ENCODE measurements around the gene KANK3. TPM values are rescaled to one million over a fixed set of nuclear protein-coding genes. Genes with fewer than 3 reads are reported as not detected.
A peak's percentile ranks its signal among the peaks of the same experiment; 100 is the strongest.
"Not testable (repeated sequence)": the region's sequence is repeated elsewhere in the genome, so short reads cannot be mapped to it uniquely, and the experiment has no call there.

KANK3 gene
- polyA plus RNA-seq, 4 donors, result 1.3 to 13.0 (median 4.2) TPM

DNA sequence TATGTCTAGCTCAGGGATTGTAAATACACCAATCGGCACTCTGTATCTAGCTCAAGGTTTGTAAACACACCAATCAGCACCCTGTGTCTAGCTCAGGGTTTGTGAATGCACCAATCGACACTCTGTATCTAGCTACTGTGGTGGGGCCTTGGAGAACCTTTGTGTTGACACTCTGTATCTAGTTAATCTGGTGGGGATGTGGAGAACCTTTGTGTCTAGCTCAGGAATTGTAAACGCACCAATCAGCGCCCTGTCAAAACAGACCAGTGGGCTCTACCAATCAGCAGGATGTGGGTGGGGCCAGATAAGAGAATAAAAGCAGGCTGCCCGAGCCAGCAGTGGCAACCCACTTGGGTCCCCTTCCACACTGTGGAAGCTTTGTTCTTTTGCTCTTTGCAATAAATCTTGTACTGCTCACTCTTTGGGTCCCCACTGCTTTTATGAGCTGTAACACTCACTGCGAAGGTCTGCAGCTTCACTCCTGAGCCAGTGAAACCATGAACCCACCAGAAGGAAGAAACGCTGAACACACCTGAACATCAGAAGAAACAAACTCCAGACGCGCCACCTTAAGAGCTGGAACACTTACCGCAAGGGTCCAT lies 33.4 kb upstream of the KANK3 start:
- not testable (repeated sequence) for H3K9me3 ChIP-seq (ENCODE audit: control insufficient read depth in 2 of 2, insufficient read depth in 1 of 2, low read depth in 1 of 2, low read length in 1 of 2); H3K27me3 ChIP-seq (ENCODE audit: control insufficient read depth in 3 of 3, insufficient read depth in 3 of 3, low read length in 3 of 3); DNase-seq; H3K4me1 ChIP-seq (ENCODE audit: control insufficient read depth in 3 of 3, insufficient read depth in 2 of 3, low read depth in 1 of 3, low read length in 2 of 3); FAIRE-seq; H3K4me3 ChIP-seq (ENCODE audit: low read depth in 1 of 3, low read length in 3 of 3); H3K27ac ChIP-seq (ENCODE audit: low read depth in 1 of 3, low read length in 2 of 3); H3K36me3 ChIP-seq (ENCODE audit: control insufficient read depth in 3 of 3, insufficient read depth in 2 of 3, low read depth in 1 of 3, low read length in 3 of 3)
- 83 to 87% (median 85%) methylated on average over 9 to 10 of the region's 10 CpGs for WGBS, 3 donors

DNA sequence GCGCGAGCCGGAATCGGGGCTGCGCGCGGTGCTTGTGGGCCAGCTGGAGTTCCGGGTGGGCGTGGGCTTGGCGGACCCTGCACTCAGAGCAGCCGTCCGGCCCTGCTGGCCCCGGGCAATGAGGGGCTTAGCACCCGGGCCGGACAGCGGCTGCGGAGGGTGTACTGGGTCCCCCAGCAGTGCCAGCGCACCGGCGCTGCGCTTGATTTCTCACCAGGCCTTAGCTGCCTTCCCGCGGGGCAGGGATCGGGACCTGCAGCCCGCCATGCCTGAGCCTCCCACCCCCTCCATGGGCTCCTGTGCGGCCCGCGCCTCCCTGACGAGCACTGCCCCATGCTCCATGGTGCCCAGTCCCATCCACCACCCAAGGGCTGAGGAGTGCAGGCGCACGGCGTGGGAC lies 32.7 kb upstream of the KANK3 start:
- H3K27me3 ChIP-seq (ENCODE audit: control insufficient read depth in 3 of 3, insufficient read depth in 3 of 3, low read length in 3 of 3); H3K4me3 ChIP-seq (ENCODE audit: low read depth in 1 of 3, low read length in 3 of 3); FAIRE-seq; DNase-seq; H3K4me1 ChIP-seq (ENCODE audit: control insufficient read depth in 3 of 3, insufficient read depth in 2 of 3, low read depth in 1 of 3, low read length in 2 of 3); H3K27ac ChIP-seq (ENCODE audit: low read depth in 1 of 3, low read length in 2 of 3); H3K9me3 ChIP-seq (ENCODE audit: control insufficient read depth in 2 of 2, insufficient read depth in 1 of 2, low read depth in 1 of 2, low read length in 1 of 2): not testable (repeated sequence)
- H3K36me3 ChIP-seq (ENCODE audit: control insufficient read depth in 3 of 3, insufficient read depth in 2 of 3, low read depth in 1 of 3, low read length in 3 of 3), result peaks cover 0 to 13% (median 0%) of the 10 kb centered on the region in 3 donors
- 96 to 98% (median 97%) methylated on average over 24 to 32 of the region's 32 CpGs for WGBS, 3 donors

DNA sequence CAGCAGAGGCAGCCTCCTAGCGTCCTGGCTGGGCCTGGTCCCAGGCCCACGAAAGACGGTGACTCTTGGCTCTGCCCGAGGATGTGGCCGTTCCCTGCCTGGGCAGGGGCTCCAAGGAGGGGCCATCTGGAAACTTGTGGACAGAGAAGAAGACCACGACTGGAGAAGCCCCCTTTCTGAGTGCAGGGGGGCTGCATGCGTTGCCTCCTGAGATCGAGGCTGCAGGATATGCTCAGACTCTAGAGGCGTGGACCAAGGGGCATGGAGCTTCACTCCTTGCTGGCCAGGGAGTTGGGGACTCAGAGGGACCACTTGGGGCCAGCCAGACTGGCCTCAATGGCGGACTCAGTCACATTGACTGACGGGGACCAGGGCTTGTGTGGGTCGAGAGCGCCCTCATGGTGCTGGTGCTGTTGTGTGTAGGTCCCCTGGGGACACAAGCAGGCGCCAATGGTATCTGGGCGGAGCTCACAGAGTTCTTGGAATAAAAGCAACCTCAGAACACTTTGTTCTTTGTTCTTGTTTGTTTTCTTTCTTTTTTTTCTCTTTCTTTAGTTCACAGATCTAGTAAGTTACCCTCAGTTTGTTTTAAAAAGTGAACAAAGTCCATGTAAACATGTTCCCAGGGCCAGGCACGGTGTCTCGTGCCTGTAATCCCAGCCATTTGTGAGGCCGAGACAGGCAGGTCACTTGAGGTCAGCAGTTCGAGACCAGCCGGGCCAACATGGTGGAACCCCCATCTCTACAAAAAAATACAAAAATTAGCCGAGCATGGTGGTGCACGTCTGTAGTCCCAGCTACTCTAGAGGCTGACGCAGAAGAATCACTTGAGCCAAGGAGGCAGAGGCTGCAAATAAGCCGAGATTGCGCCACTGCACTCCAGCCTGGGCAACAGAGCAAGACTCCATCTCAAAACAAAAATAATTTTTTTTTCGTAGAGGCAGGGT lies 31.1 kb upstream of the KANK3 start:
- Histone ChIP-seq H3K27me3 (ENCODE audit: control insufficient read depth in 3 of 3, insufficient read depth in 3 of 3, low read length in 3 of 3) (no peaks in the 10 kb centered on the region), H3K9me3 (ENCODE audit: control insufficient read depth in 2 of 2, insufficient read depth in 1 of 2, low read depth in 1 of 2, low read length in 1 of 2) (no peaks in the 10 kb centered on the region), H3K4me1 (ENCODE audit: control insufficient read depth in 3 of 3, insufficient read depth in 2 of 3, low read depth in 1 of 3, low read length in 2 of 3) (peaks cover 0 to 7% (median 2%) of the 10 kb centered on the region in 3 donors), H3K27ac (ENCODE audit: low read depth in 1 of 3, low read length in 2 of 3) (peak overlapping the region in 1 of 3 donors; percentile 59), H3K36me3 (ENCODE audit: control insufficient read depth in 3 of 3, insufficient read depth in 2 of 3, low read depth in 1 of 3, low read length in 3 of 3) (peaks cover 0 to 13% (median 0%) of the 10 kb centered on the region in 3 donors), H3K4me3 (ENCODE audit: low read depth in 1 of 3, low read length in 3 of 3) (no peak overlapping the region)
- WGBS, 3 donors, result 60 to 75% (median 64%) methylated on average over 26 of the region's 26 CpGs
- FAIRE-seq (no peak), DNase-seq (peak in 1 of 2 donors; percentile 65)

DNA sequence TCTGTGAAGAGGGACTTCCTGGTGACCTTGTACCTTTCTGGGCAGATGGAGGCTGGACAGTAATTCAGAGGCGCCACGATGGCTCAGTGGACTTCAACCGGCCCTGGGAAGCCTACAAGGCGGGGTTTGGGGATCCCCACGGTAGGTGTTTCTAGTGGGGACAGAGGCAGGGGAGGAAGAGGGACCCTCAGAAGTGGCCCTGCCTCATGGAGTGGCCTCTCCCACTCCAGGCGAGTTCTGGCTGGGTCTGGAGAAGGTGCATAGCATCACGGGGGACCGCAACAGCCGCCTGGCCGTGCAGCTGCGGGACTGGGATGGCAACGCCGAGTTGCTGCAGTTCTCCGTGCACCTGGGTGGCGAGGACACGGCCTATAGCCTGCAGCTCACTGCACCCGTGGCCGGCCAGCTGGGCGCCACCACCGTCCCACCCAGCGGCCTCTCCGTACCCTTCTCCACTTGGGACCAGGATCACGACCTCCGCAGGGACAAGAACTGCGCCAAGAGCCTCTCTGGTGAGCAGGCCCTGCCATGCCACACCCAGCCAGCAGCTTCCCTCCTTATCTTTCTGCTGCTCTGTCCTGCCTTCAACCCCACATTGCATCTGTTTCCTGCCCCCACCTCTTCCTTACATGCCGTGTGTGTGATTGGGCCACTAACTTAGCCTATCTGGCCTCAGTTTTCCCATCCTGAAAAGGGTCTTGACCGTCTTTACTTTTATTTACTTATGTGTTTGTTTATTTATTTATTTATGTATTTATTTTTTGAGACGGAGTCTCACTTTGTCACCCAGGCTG lies 28.1 kb upstream of the KANK3 start:
- no peak for FAIRE-seq

DNA sequence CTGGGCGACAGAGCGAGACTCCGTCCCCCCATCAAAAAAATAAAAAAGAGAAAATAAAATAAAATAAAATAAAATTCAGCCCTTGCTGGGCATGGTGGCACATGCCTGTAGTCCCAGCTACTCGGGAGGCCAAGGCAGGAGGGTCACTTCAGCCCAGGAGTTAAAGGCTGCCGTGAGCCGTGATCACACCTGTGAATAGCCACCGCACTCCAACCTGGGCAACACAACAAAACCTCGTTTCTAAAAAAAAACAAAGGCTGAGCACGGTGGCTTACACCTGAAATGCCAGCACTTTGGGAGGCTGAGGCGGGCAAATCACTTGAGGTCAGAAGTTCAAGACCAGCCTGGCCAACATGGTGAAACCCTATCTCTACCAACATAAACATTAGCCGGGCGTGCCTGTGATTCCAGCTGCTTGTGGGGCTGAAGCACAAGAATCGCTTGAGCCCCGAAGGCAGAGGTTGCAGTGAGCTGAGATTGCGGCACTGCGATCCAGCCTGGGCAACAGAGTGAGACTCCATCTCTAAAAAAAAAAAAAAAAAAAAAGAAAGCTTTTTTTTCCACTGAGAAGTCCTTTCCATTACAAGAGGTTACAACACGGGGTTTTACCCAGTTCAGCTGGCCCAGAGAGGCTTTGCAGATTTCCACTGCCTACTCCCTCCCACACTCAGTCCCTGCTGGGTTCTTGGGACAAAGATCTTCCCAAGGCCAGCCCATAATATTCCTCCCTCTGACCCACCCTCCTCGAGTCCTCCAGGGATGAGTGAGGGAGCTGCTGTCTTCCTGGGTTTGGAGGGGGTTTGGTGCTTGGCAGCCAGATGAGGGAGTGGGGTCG lies 27.3 kb upstream of the KANK3 start:
- peak in 1 of 2 donors; percentile 72 for DNase-seq
- Histone ChIP-seq H3K4me3 (ENCODE audit: low read depth in 1 of 3, low read length in 3 of 3) (peak overlapping the region in 1 of 3 donors; percentile 44), H3K4me1 (ENCODE audit: control insufficient read depth in 3 of 3, insufficient read depth in 2 of 3, low read depth in 1 of 3, low read length in 2 of 3) (peaks cover 2 to 20% (median 2%) of the 10 kb centered on the region in 3 donors), H3K9me3 (ENCODE audit: control insufficient read depth in 2 of 2, insufficient read depth in 1 of 2, low read depth in 1 of 2, low read length in 1 of 2) (no peaks in the 10 kb centered on the region), H3K27ac (ENCODE audit: low read depth in 1 of 3, low read length in 2 of 3) (peak overlapping the region in 2 of 3 donors; percentile 70 to 82), H3K27me3 (ENCODE audit: control insufficient read depth in 3 of 3, insufficient read depth in 3 of 3, low read length in 3 of 3) (peaks cover 0 to 11% (median 0%) of the 10 kb centered on the region in 3 donors), H3K36me3 (ENCODE audit: control insufficient read depth in 3 of 3, insufficient read depth in 2 of 3, low read depth in 1 of 3, low read length in 3 of 3) (peaks cover 0 to 9% (median 0%) of the 10 kb centered on the region in 3 donors)
- no peak for FAIRE-seq
- WGBS, 3 donors, result 50 to 71% (median 54%) methylated on average over 19 of the region's 19 CpGs

More for the DNA sequence above, 28.1 kb upstream of the KANK3 start:
- peaks cover 0 to 9% (median 0%) of the 10 kb centered on the region in 3 donors for H3K36me3 ChIP-seq (ENCODE audit: control insufficient read depth in 3 of 3, insufficient read depth in 2 of 3, low read depth in 1 of 3, low read length in 3 of 3)
- H3K9me3 ChIP-seq (ENCODE audit: control insufficient read depth in 2 of 2, insufficient read depth in 1 of 2, low read depth in 1 of 2, low read length in 1 of 2), result no peaks in the 10 kb centered on the region
- H3K27me3 ChIP-seq (ENCODE audit: control insufficient read depth in 3 of 3, insufficient read depth in 3 of 3, low read length in 3 of 3), result peaks cover 0 to 3% (median 0%) of the 10 kb centered on the region in 3 donors
- WGBS, 3 donors, result 29 to 73% (median 43%) methylated on average over 27 to 28 of the region's 28 CpGs
- H3K4me3 ChIP-seq (ENCODE audit: low read depth in 1 of 3, low read length in 3 of 3), result peak overlapping the region in 1 of 3 donors; percentile 44
- H3K4me1 ChIP-seq (ENCODE audit: control insufficient read depth in 3 of 3, insufficient read depth in 2 of 3, low read depth in 1 of 3, low read length in 2 of 3), result peaks cover 2 to 20% (median 2%) of the 10 kb centered on the region in 3 donors
- DNase-seq, result peak in 1 of 2 donors; percentile 65
- peak overlapping the region in 2 of 3 donors; percentile 70 to 82 for H3K27ac ChIP-seq (ENCODE audit: low read depth in 1 of 3, low read length in 2 of 3)

DNA sequence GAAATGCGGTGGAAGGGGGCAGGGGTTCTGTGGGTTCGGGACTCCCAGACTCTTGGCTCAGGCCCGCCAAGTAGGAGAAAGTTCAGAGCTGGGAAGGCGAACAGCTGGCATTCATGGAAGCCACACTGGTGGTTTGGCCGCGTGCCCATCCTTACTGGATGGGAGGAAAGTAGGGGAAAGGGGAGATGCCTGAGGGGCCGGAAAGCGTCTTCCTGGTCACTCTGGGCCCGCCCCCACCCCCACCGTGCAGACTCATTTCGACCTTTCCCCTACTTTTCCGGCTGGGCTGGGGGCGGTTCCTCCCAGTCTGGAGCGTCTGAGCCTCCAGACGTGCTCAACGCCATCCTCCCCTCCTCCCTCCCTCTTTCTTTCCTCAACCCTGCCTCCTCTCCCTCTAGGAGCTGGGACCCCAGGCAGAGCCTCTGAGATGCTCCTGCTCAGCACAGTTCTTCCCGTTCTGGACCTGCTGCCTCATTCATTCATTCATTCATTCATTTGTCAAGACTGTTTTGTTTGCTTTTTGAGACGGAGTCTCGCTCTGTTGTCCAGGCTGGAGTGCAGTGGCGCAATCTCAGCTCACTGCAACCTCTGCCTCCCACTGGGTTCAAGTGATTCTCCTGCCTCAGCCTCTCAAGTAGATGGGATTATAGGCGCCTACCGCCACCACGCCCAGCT lies 24.4 kb upstream of the KANK3 start:
- 14 to 19% (median 16%) methylated on average over 21 to 23 of the region's 23 CpGs for WGBS, 3 donors
- DNase-seq, result peak; percentile 68 to 76
- Histone ChIP-seq H3K9me3 (ENCODE audit: control insufficient read depth in 2 of 2, insufficient read depth in 1 of 2, low read depth in 1 of 2, low read length in 1 of 2) (no peaks in the 10 kb centered on the region), H3K27me3 (ENCODE audit: control insufficient read depth in 3 of 3, insufficient read depth in 3 of 3, low read length in 3 of 3) (peaks cover 0 to 32% (median 0%) of the 10 kb centered on the region in 3 donors), H3K4me1 (ENCODE audit: control insufficient read depth in 3 of 3, insufficient read depth in 2 of 3, low read depth in 1 of 3, low read length in 2 of 3) (peaks cover 2 to 36% (median 2%) of the 10 kb centered on the region in 3 donors), H3K36me3 (ENCODE audit: control insufficient read depth in 3 of 3, insufficient read depth in 2 of 3, low read depth in 1 of 3, low read length in 3 of 3) (peaks cover 0 to 4% (median 0%) of the 10 kb centered on the region in 3 donors), H3K27ac (ENCODE audit: low read depth in 1 of 3, low read length in 2 of 3) (peak overlapping the region in 2 of 3 donors; percentile 34 to 56), H3K4me3 (ENCODE audit: low read depth in 1 of 3, low read length in 3 of 3) (no peak overlapping the region)
- FAIRE-seq, result no peak

DNA sequence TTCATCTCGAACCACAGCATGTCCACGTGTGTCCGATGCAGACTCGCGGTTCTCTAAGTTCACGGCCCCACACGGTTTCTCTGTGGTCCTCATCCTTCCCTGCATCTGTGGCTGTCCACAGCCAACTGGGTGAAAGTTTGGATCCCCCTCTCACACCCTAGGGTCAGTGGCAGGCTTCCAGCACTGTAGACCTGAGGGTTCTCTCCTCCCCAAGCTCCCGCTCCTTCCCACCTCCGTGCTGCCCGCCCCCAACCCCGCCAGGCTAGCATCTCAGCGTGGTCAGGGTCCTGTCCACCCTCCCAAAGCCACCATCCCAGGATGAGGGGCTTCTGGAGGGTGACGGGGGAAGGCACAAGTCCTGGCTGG lies 23.9 kb upstream of the KANK3 start:
- Histone ChIP-seq H3K27me3 (ENCODE audit: control insufficient read depth in 3 of 3, insufficient read depth in 3 of 3, low read length in 3 of 3) (peaks cover 0 to 36% (median 0%) of the 10 kb centered on the region in 3 donors), H3K9me3 (ENCODE audit: control insufficient read depth in 2 of 2, insufficient read depth in 1 of 2, low read depth in 1 of 2, low read length in 1 of 2) (no peaks in the 10 kb centered on the region), H3K36me3 (ENCODE audit: control insufficient read depth in 3 of 3, insufficient read depth in 2 of 3, low read depth in 1 of 3, low read length in 3 of 3) (peaks cover 0 to 4% (median 0%) of the 10 kb centered on the region in 3 donors), H3K4me3 (ENCODE audit: low read depth in 1 of 3, low read length in 3 of 3) (no peak overlapping the region), H3K4me1 (ENCODE audit: control insufficient read depth in 3 of 3, insufficient read depth in 2 of 3, low read depth in 1 of 3, low read length in 2 of 3) (peaks cover 2 to 41% (median 2%) of the 10 kb centered on the region in 3 donors), H3K27ac (ENCODE audit: low read depth in 1 of 3, low read length in 2 of 3) (peak overlapping the region in 2 of 3 donors; percentile 34 to 56)
- 47 to 67% (median 54%) methylated on average over 13 of the region's 13 CpGs for WGBS, 3 donors
- DNase-seq (no peak), FAIRE-seq (no peak)
